Ovary (tissue), 9 donors: ENCODE measurements around the gene KNDC1. TPM values are rescaled to one million over a fixed set of nuclear protein-coding genes. Genes with fewer than 3 reads are reported as not detected.
"Not testable (repeated sequence)": the region's sequence is repeated elsewhere in the genome, so short reads cannot be mapped to it uniquely, and the experiment has no call there.

Experiments used
- DNase-seq, 5 donors: peaks; one replicate each; pipeline ENCODE4 v3.0.0-alpha.2; 2019 to 2020
- H3K27ac ChIP-seq, 2 donors: fragments of 200-600 bp; one replicate each; pipeline versions ENCODE4 v1.5.1 to v1.8.0; 2019 to 2022
- H3K27me3 ChIP-seq: fragments of 200-600 bp; one replicate; pipeline ENCODE4 v1.8.0; 2022
- H3K36me3 ChIP-seq: fragments of 200-600 bp; sonication (generic); one replicate; pipeline ENCODE4 v1.5.1; 2019
- H3K4me1 ChIP-seq: one replicate; pipeline ENCODE4 v1.8.1; 2013; ENCODE audit warnings: mild to moderate bottlenecking, moderate library complexity; ENCODE audit not compliant: insufficient read depth
- H3K4me3 ChIP-seq: fragments of 200-600 bp; sonication (generic); one replicate; pipeline ENCODE4 v1.5.1; 2017
- H3K9me3 ChIP-seq, 2 donors: fragments of 200-600 bp in 1 of 2; sonication (generic) in 1 of 2; one replicate each; pipeline versions ENCODE4 v1.5.1 to v1.8.1; 2013 to 2019; ENCODE audit warnings: mild to moderate bottlenecking in 1 of 2, moderate library complexity in 1 of 2
- EP300 ChIP-seq: sonication (generic); formaldehyde crosslinking; IDR thresholded peaks from one replicate; pipeline ENCODE4 v1.6.1; 2017; ENCODE audit warnings: antibody characterized with exemption
- POLR2A ChIP-seq: fragments of 450-650 bp; IDR thresholded peaks from one replicate; pipeline ENCODE4 v1.6.1; 2017; ENCODE audit warnings: antibody characterized with exemption, mild to moderate bottlenecking, moderate library complexity
- WGBS, 3 donors: extraction: QIAGEN DNeasy Blood & Tissue Kit in 1 of 3; methylation state at CpG; one replicate each; pipeline versions ENCODE4 v1.1.5 to v1.1.7; 2013 to 2017; 5-methylcytosine and 5-hydroxymethylcytosine counted together
- intact Hi-C, 4 donors: fragments of 100-400 bp; cut with DNase I; formaldehyde crosslinking; loops; one replicate each; pipeline versions ENCODE4 v1.11.0 to v1.15.1; 2022 to 2023
- polyA plus RNA-seq, 2 donors: library from polyadenylated mRNA; stranded (reverse); fragments of 200-250 nt in 1 of 2; fragments of 350-450 nt in 1 of 2; fragmentation: Illumina TruSeq in 1 of 2; extraction: RNeasy Lipid Tissue Mini Kit (QIAGEN cat#74804) in 1 of 2; gene quantifications; one replicate each; pipeline ENCODE4 v1.2.3, GENCODE V29; 2013 to 2014
- total RNA-seq, 7 donors: library from RNA; depleted of rRNA in 2 of 7; stranded (reverse); fragments of >200 nt in 2 of 7; fragmentation: NEBNext Ultra II Directional in 3 of 7; extraction: Animal tissue kit (Norgen Biotek cat#: 25700) in 3 of 7; gene quantifications; one replicate each; pipeline versions ENCODE4 v1.1.0 to v1.2.4, GENCODE V29; 2016 to 2023
- TF ChIP-seq, protein P1 (sequence below), 3 donors: fragments of 450-650 bp in 2 of 3; fragments of 200-600 bp in 1 of 3; IDR thresholded peaks; one replicate each; pipeline versions ENCODE4 v1.5.1 to v1.8.0; 2016 to 2022; ENCODE audit warnings: antibody characterized with exemption in 3 of 3, mild to moderate bottlenecking in 1 of 3
- donor health status: DM: no; HTN: no; CAD: no; lungs with moderate emphysema.
- donor health status: DM: no; HTN: no; CAD: no.
- donor health status: Bipolar disorder and iron deficiency.
- donor health status: DM: yes; HTN: yes; CAD: no.
- donor health status: DM: no; HTN: no; CAD: no.
- donor health status: DM: yes; HTN: yes; CAD: no.

Gene KNDC1
- total and polyA plus RNA-seq, 9 donors: 0.67 to 34.9 (median 16.6) TPM

GRCh38 chr10:133229265-133230043 lies 69.4 kb downstream of the KNDC1 start:
- Histone ChIP-seq H3K9me3 (no peaks in the 10 kb centered on the region), H3K27ac (no peak overlapping the region), H3K4me3 (no peak overlapping the region), H3K36me3 (no peaks in the 10 kb centered on the region), H3K27me3 (no peaks in the 10 kb centered on the region), H3K4me1 (peaks cover 15% of the 10 kb centered on the region)
- TF ChIP-seq POLR2A: no peak
- DNase-seq: no peak
- intact Hi-C loops: no loop called here
- 17 to 19% (median 17%) methylated on average over 43 to 58 of the region's 58 CpGs for WGBS, 3 donors

DNA sequence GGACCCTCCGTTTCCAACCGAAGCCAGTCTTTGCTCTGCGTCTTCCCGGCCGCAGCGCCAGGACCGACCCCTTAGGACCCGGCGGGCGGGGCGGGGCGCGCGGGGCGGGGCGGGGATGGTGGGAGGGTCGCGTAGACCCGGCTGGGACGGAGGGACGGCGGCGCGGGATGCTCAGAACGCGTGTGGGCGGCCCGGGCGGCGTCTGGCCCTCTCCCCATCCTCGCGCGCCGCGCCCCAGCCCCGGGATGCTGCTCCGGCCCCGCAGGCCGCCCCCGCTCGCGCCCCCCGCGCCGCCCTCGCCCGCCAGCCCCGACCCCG lies 70.0 kb downstream of the KNDC1 start, which contains the start of gene UTF1:
UTF1 (plus strand) TSS at position 174 of the 318 bp plus-strand sequence; CDS start at position 246, 72 bp downstream.
- Histone ChIP-seq H3K27ac (no peak within 1 kb of the TSS), H3K36me3 (no peaks in the 10 kb centered on the region), H3K4me3 (no peak within 1 kb of the TSS), H3K27me3 (no peaks in the 10 kb centered on the region), H3K9me3 (no peaks in the 10 kb centered on the region), H3K4me1 (peaks cover 15% of the 10 kb centered on the region)
- intact Hi-C loops: no loop called here
- no peak for TF ChIP-seq POLR2A
- TF ChIP-seq, protein P1, sequence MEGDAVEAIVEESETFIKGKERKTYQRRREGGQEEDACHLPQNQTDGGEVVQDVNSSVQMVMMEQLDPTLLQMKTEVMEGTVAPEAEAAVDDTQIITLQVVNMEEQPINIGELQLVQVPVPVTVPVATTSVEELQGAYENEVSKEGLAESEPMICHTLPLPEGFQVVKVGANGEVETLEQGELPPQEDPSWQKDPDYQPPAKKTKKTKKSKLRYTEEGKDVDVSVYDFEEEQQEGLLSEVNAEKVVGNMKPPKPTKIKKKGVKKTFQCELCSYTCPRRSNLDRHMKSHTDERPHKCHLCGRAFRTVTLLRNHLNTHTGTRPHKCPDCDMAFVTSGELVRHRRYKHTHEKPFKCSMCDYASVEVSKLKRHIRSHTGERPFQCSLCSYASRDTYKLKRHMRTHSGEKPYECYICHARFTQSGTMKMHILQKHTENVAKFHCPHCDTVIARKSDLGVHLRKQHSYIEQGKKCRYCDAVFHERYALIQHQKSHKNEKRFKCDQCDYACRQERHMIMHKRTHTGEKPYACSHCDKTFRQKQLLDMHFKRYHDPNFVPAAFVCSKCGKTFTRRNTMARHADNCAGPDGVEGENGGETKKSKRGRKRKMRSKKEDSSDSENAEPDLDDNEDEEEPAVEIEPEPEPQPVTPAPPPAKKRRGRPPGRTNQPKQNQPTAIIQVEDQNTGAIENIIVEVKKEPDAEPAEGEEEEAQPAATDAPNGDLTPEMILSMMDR (IDR thresholded peaks at IDR 0.05): no peak
- TF ChIP-seq EP300: no peak
- 1% methylated on average over 28 to 47 of the region's 49 CpGs for WGBS, 3 donors
- DNase-seq: no peak

DNA sequence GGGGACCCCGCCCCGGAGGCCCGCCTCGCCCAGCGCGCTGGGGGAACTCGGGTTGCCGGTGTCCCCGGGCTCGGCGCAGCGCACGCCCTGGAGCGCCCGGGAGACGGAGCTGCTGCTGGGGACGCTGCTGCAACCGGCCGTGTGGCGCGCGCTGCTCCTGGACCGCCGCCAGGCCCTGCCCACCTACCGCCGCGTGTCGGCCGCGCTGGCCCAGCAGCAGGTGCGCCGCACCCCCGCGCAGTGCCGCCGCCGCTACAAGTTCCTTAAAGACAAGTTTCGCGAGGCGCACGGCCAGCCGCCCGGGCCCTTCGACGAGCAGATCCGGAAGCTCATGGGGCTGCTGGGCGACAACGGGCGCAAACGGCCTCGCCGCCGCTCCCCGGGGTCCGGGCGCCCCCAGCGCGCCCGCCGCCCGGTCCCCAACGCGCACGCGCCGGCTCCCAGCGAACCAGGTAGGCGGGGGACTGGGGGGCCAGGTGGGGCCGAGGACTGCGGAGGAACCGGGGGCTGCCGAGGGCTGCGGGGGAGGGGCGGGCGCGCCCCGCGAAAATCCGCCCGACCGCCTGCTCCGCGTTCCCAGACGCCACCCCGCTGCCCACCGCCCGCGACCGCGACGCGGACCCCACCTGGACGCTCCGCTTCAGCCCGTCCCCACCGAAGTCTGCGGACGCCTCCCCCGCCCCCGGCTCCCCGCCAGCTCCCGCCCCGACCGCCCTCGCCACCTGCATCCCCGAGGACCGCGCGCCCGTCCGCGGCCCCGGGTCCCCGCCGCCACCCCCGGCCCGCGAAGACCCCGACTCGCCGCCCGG lies 70.6 kb downstream of the KNDC1 start:
- TF ChIP-seq POLR2A (no peak), EP300 (no peak)
- TF ChIP-seq, protein P1 (IDR thresholded peaks at IDR 0.05): no peak
- intact Hi-C loops: no loop called here
- WGBS, 3 donors: 2% methylated on average over 46 to 122 of the region's 122 CpGs
- no peaks in the 10 kb centered on the region for H3K9me3 ChIP-seq
- no peaks in the 10 kb centered on the region for H3K27me3 ChIP-seq
- H3K4me1 ChIP-seq: peaks cover 9% of the 10 kb centered on the region
- no peak for DNase-seq
- no peak overlapping the region for H3K4me3 ChIP-seq
- H3K27ac ChIP-seq: no peak overlapping the region
- H3K36me3 ChIP-seq: no peaks in the 10 kb centered on the region

DNA sequence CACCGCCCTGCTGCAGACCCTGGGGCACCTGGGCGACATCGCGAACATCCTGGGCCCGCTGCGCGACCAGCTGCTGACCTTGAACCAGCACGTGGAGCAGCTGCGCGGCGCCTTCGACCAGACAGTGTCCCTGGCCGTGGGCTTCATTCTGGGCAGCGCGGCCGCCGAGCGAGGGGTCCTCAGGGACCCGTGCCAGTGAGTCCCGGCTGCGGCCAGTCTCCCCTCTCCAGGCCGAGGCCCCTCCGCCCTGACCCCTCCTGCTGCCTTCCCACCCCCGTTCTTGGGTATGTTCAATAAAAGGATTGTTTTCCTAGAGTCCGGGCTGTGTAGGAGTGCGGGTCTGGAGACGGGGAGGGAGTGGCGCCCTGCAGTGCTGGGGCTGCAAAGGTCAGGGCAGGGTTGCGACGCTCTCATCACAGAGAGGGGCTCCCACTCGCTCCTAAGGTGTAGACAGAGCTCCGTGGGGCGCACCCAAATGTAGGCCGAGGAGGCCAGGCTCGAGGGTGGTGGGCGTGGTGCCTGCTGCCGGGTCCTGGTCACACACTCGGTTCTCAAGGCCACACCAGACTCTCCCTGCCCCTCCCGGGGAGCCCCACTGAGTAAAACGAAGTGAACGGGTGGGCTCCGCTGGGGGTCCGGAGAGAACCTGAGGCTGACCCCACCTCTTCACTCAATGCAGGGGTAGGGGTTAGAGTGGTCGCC lies 71.4 kb downstream of the KNDC1 start:
- Histone ChIP-seq H3K27ac (no peak overlapping the region), H3K27me3 (peaks cover under 1% of the 10 kb centered on the region), H3K4me1 (peaks cover 9% of the 10 kb centered on the region), H3K4me3 (no peak overlapping the region), H3K36me3 (no peaks in the 10 kb centered on the region), H3K9me3 (no peaks in the 10 kb centered on the region)
- no peak for TF ChIP-seq POLR2A
- no peak for DNase-seq
- 14 to 16% (median 15%) methylated on average over 33 to 44 of the region's 44 CpGs for WGBS, 3 donors
- intact Hi-C loops: no loop called here

GRCh38 chr10:133231946-133232574 lies 72.0 kb downstream of the KNDC1 start:
- intact Hi-C loops: no loop called here
- H3K4me3 ChIP-seq: no peak overlapping the region
- 74 to 85% (median 80%) methylated on average over 11 of the region's 11 CpGs for whole genome bisulfite sequencing, 3 donors
- peaks cover 7% of the 10 kb centered on the region for H3K27me3 ChIP-seq
- H3K4me1 ChIP-seq: peaks cover 9% of the 10 kb centered on the region
- no peaks in the 10 kb centered on the region for H3K9me3 ChIP-seq
- DNase-seq: no peak
- H3K27ac ChIP-seq: no peak overlapping the region
- TF ChIP-seq, protein P1 (IDR thresholded peaks at IDR 0.05): no peak
- TF ChIP-seq POLR2A: no peak
- TF ChIP-seq EP300: no peak
- no peaks in the 10 kb centered on the region for H3K36me3 ChIP-seq

DNA sequence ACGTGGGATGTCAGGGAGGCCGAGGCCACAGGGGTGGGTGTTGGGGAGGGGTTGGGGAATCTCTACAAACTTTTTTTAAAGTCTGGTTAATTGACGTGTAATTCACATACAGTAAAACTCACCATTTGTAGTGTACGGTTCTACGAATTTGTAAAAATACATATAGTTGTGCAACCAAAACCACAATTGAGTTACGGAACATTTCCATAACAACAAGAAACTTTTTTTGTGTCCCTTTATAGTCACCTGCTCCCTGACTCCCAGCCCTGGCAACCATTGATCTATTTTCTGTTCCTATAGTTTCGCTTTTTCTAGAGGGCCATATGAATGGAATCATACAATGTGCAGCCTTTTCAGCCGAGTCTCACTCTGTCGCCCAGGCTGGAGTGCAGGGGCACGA lies 74.8 kb downstream of the KNDC1 start:
- H3K27ac ChIP-seq, H3K4me3 ChIP-seq, intact Hi-C loops, H3K4me1 ChIP-seq, DNase-seq, H3K27me3 ChIP-seq, H3K9me3 ChIP-seq, H3K36me3 ChIP-seq: not testable (repeated sequence)
- 84 to 91% (median 85%) methylated on average over 8 to 10 of the region's 10 CpGs for WGBS, 3 donors
